ENCODE measurements around the gene PNLDC1.
"Not testable (repeated sequence)": the region's sequence is repeated elsewhere in the genome, so short reads cannot be mapped to it uniquely, and the experiment has no call there.

PNLDC1 gene

DNA sequence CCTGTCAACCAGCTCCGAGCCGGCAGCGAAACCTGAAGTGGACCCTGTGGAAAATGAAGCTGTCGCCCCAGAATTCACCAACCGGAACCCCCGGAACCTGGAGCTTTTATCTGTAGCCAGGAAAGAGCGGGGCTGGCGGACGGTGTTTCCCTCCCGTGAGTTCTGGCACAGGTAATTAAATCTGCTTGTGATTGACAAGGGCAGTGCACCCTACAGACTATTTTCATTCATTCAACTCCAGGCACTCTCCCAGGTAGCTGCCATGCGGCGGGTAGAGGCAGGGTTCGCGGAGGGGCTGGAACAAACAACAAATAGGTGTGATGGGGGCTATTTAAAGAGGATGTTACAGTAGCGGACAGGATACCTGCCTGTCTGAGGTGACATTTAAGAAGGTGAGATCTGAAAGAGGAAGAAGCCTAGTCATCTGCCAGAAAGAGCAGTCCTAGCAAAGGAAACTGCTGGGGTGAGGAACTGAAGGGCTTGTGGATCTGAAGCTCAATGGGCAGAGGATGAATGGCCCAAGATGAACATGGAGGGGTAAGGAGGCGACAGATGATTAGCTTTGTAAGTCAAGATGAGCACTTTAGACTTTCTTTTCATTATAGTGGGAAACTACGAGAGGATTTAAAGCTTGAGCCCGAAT lies 9.0 kb upstream of the PNLDC1 start:
- H3K9me2 ChIP-seq (replicated peaks; ENCODE audit: control insufficient read depth, low read length): no peaks in the 10 kb centered on the region
- H3F3A ChIP-seq (ENCODE audit: control insufficient read depth, insufficient read depth): peaks cover 10% of the 10 kb centered on the region; the same call in 1 of the 2 replicates
- peaks cover 19% of the 10 kb centered on the region for H4K20me1 ChIP-seq (ENCODE audit: control insufficient read depth, insufficient read depth, low read depth, low read length)
- H3K9me3 ChIP-seq (ENCODE audit: control insufficient read depth, insufficient read depth, low read length): no peaks in the 10 kb centered on the region
- TF ChIP-seq CTCF (IDR thresholded peaks at IDR 0.05; ENCODE audit: low read depth, low read length, poor library complexity, severe bottlenecking): no peak
- peak overlapping the region; percentile 63 for H3K4me2 ChIP-seq (ENCODE audit: low read length)
- no peaks in the 10 kb centered on the region for H3K27me3 ChIP-seq (ENCODE audit: control insufficient read depth, low read length)
- peaks cover 87% of the 10 kb centered on the region for H3K79me2 ChIP-seq (ENCODE audit: control insufficient read depth, low read length)
- H3K4me1 ChIP-seq (ENCODE audit: control insufficient read depth, low read length): peaks cover 58% of the 10 kb centered on the region
- H3K27ac ChIP-seq (ENCODE audit: low read depth, low read length): peak overlapping the region; percentile 84
- peak overlapping the region; percentile 97 for H3K4me3 ChIP-seq (ENCODE audit: low read length)
- H3K36me3 ChIP-seq (ENCODE audit: control insufficient read depth, low read length): peaks cover 82% of the 10 kb centered on the region

DNA sequence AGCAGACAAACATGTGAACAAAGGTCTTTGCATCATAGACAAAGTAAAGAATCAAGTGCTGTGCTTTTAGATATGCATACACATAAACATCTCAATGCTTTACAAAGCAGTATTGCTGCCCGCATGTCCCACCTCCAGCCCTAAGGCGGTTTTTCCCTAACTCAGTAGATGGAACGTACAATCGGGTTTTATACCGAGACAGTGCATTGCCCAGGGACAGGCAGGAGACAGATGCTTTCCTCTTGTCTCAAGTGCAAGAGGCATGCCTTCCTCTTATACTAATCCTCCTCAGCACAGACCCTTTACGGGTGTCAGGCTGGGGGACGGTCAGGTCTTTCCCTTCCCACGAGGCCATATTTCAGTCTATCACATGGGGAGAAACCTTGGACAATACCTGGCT lies 5.1 kb upstream of the PNLDC1 start:
- H3K79me2 ChIP-seq (ENCODE audit: control insufficient read depth, low read length): peaks cover 56% of the 10 kb centered on the region
- H4K20me1 ChIP-seq (ENCODE audit: control insufficient read depth, insufficient read depth, low read depth, low read length): not testable (repeated sequence)

GRCh38 chr6:159797554-159797953 lies 2.5 kb upstream of the PNLDC1 start:
- Histone ChIP-seq H4K20me1 (ENCODE audit: control insufficient read depth, insufficient read depth, low read depth, low read length) (0 out of 2 replicates have a peak, but pooled peaks cover 3% of the 10 kb centered on the region), H3K4me3 (ENCODE audit: low read length) (no peak overlapping the region), H3K79me2 (ENCODE audit: control insufficient read depth, low read length) (peaks cover 32% of the 10 kb centered on the region), H3K4me2 (ENCODE audit: low read length) (no peak overlapping the region), H3K9me3 (ENCODE audit: control insufficient read depth, insufficient read depth, low read length) (no peaks in the 10 kb centered on the region), H3K4me1 (ENCODE audit: control insufficient read depth, low read length) (peaks cover 26% of the 10 kb centered on the region), H3K9me2 (replicated peaks; ENCODE audit: control insufficient read depth, low read length) (no peaks in the 10 kb centered on the region), H3K27me3 (ENCODE audit: control insufficient read depth, low read length) (no peaks in the 10 kb centered on the region), H3K27ac (ENCODE audit: low read depth, low read length) (no peak overlapping the region), H3K36me3 (ENCODE audit: control insufficient read depth, low read length) (peaks cover 64% of the 10 kb centered on the region), H3F3A (ENCODE audit: control insufficient read depth, insufficient read depth) (peaks cover 12% of the 10 kb centered on the region; the same call in 1 of the 2 replicates)
- no peak for TF ChIP-seq CTCF (IDR thresholded peaks at IDR 0.05; ENCODE audit: low read depth, low read length, poor library complexity, severe bottlenecking)
- TF ChIP-seq EZH2phosphoT487 (IDR thresholded peaks at IDR 0.05; ENCODE audit: borderline replicate concordance, low read length): no peak

More for the DNA sequence above, 5.1 kb upstream of the PNLDC1 start:
- H3K27ac ChIP-seq (ENCODE audit: low read depth, low read length); H3K9me2 ChIP-seq (replicated peaks; ENCODE audit: control insufficient read depth, low read length); H3K4me3 ChIP-seq (ENCODE audit: low read length); H3K27me3 ChIP-seq (ENCODE audit: control insufficient read depth, low read length); H3K4me2 ChIP-seq (ENCODE audit: low read length); H3K9me3 ChIP-seq (ENCODE audit: control insufficient read depth, insufficient read depth, low read length); H3F3A ChIP-seq (ENCODE audit: control insufficient read depth, insufficient read depth): not testable (repeated sequence)
- peaks cover 39% of the 10 kb centered on the region for H3K4me1 ChIP-seq (ENCODE audit: control insufficient read depth, low read length)
- H3K36me3 ChIP-seq (ENCODE audit: control insufficient read depth, low read length): peaks cover 86% of the 10 kb centered on the region

DNA sequence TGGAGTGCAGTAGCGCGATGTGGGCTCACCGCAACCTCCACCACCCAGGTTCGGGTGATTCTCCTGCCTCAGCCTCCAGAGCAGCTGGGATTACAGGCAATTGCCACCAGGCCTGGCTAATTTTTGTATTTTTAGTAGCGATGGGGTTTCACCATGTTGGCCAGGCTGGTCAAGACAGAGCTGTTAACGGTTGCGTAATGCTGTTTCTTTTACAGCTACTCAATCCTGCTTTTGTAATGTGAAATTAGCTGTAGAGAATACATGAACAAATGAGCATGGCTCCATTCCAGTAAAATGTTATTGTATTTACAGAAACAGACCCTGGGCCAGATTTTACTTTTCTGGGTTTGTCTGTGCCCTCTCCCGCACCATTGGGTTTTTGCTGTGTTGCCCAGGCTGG lies 1.9 kb downstream of the PNLDC1 start:
- H3K4me2 ChIP-seq (ENCODE audit: low read length): no peak overlapping the region
- no peaks in the 10 kb centered on the region; the same call in 1 of the 2 replicates for H3K79me2 ChIP-seq (ENCODE audit: control insufficient read depth, low read length)
- H3K27ac ChIP-seq (ENCODE audit: low read depth, low read length): no peak overlapping the region
- peaks cover 30% of the 10 kb centered on the region for H3K36me3 ChIP-seq (ENCODE audit: control insufficient read depth, low read length)
- H3K9me3 ChIP-seq (ENCODE audit: control insufficient read depth, insufficient read depth, low read length): no peaks in the 10 kb centered on the region
- no peak overlapping the region for H3K4me3 ChIP-seq (ENCODE audit: low read length)
- 0 out of 2 replicates have a peak, but pooled peaks cover 3% of the 10 kb centered on the region for H4K20me1 ChIP-seq (ENCODE audit: control insufficient read depth, insufficient read depth, low read depth, low read length)
- peaks cover 12% of the 10 kb centered on the region; the same call in 1 of the 2 replicates for H3F3A ChIP-seq (ENCODE audit: control insufficient read depth, insufficient read depth)
- no peaks in the 10 kb centered on the region for H3K9me2 ChIP-seq (replicated peaks; ENCODE audit: control insufficient read depth, low read length)
- H3K27me3 ChIP-seq (ENCODE audit: control insufficient read depth, low read length): no peaks in the 10 kb centered on the region
- TF ChIP-seq EZH2phosphoT487 (IDR thresholded peaks at IDR 0.05; ENCODE audit: borderline replicate concordance, low read length) (no peak), CTCF (IDR thresholded peaks at IDR 0.05; ENCODE audit: low read depth, low read length, poor library complexity, severe bottlenecking) (no peak)
- H3K4me1 ChIP-seq (ENCODE audit: control insufficient read depth, low read length): no peaks in the 10 kb centered on the region
